GM20000 (cell line): ENCODE measurements around the gene CCDC82.
A peak's percentile ranks its signal among the peaks of the same experiment; 100 is the strongest.

Experiments used
- DNase-seq: peaks from one replicate; pipeline ENCODE4 v3.0.0; 2012; ENCODE audit warnings: low spot score
- TF ChIP-seq, protein P1 (sequence below): IDR thresholded peaks from 2 replicates; pipeline ENCODE4 v1.5.1; 2012; ENCODE audit warnings: mild to moderate bottlenecking, control low read depth; ENCODE audit errors: extremely low read depth, missing control alignments

CCDC82 gene

DNA sequence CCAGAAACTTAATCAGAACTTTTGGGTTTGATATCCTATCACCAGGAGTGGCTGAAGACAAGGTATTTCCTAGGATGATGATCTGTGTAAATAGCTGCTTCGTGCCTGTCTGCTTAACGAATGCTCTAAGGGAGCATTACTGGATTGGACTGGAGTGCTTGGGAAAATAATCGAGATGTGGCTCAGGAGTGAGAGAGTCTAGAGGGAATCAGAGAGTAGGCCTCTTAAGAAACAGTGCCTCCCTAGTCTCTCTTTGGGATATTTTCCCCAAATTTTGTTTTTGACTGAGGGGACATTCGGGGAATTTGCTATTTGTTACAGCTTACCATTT, 49.2 kb downstream of the CCDC82 start:
- DNase-seq: no peak
- TF ChIP-seq, protein P1, sequence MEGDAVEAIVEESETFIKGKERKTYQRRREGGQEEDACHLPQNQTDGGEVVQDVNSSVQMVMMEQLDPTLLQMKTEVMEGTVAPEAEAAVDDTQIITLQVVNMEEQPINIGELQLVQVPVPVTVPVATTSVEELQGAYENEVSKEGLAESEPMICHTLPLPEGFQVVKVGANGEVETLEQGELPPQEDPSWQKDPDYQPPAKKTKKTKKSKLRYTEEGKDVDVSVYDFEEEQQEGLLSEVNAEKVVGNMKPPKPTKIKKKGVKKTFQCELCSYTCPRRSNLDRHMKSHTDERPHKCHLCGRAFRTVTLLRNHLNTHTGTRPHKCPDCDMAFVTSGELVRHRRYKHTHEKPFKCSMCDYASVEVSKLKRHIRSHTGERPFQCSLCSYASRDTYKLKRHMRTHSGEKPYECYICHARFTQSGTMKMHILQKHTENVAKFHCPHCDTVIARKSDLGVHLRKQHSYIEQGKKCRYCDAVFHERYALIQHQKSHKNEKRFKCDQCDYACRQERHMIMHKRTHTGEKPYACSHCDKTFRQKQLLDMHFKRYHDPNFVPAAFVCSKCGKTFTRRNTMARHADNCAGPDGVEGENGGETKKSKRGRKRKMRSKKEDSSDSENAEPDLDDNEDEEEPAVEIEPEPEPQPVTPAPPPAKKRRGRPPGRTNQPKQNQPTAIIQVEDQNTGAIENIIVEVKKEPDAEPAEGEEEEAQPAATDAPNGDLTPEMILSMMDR: no peak

GRCh38 chr11:96339706-96340554, 49.8 kb downstream of the CCDC82 start:
- TF ChIP-seq, protein P1: no peak
- no peak for DNase-seq

GRCh38 chr11:96338910-96339705, 50.6 kb downstream of the CCDC82 start:
- peak; percentile 56 for DNase-seq

DNA sequence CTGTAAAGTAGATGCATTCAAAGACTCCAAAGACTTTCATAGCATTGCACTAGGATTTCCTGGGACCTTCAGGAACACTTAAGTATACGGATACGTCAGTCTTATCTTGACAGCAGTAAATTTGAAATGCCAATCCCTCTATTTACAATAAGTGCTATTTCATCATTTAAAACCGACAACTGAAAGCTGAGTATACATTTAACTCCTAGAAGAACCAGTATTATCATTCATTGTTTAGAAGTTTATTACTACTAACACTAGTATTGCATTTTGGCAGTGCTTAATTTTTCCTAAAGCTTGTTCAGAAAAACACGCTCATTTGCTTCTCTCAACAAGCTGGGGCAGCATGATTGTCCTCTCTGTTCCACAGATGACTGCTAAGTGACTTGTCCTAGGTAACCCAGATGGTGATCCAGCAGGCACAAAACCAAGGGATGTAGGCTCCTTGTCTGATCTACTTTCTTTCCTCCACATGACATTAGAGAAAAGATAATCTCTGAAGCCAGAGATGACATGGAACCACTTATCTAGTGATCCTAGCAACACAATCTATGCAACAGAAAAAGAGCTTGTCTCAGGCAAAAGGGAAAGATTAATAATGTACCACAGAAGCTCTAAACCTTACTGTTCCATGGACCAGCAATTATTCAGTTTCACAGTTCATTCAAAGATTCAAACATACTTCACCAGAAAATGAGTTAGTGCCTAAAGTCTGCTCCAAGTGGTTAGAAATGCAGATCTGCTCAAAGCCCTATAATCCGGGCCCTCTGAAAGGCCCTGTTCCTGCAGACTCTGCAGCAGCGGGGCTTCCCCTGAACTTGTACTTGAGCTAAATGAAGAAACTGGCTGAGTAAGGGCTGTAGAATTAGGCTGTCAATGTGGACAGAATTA, 51.9 kb downstream of the CCDC82 start:
- TF ChIP-seq, protein P1: no peak
- DNase-seq: peak; percentile 55

More at GRCh38 chr11:96338910-96339705, 50.6 kb downstream of the CCDC82 start:
- TF ChIP-seq, protein P1: no peak

- TF ChIP-seq, protein P1: no peak
- no peak for DNase-seq
Observed at GRCh38 chr11:96335388-96335787, 54.3 kb downstream of the CCDC82 start.

DNA sequence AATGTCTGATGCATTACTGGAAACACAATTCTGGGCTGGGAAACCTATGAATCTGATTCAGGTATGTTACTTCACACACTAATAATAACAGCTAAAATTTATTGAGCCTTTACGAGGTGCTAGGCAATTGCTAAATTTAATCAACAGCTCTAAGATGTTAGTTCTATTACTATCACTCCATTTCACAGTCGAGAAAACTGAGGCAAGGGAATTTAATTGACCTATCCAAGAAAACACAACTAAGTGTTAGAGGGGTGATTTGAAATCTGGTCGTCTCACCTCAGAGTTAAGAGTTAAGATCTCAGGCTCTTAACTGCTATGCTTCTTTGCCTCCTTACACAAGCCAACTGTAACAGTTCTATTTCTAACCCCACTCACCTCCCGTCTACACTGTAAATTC, 55.5 kb downstream of the CCDC82 start:
- no peak for DNase-seq
- TF ChIP-seq, protein P1: no peak
